ENCODE measurements around the gene NRL. TPM values are rescaled to one million over a fixed set of nuclear protein-coding genes. Genes with fewer than 3 reads are reported as not detected.

NRL gene
- total and polyA plus RNA-seq, 8 donors: 0.37 to 2.4 (median 1.4) TPM

GRCh38 chr14:24057867-24058259 lies 56.9 kb downstream of the NRL start:
- FAIRE-seq (no peak), ATAC-seq (peak in 2 of 4 donors; percentile 2), DNase-seq (peak in 3 of 6 donors; percentile 14 to 72 (median 56))
- WGBS, 2 donors: 46 to 77% methylated on average over 11 to 14 of the region's 14 CpGs
- Histone ChIP-seq H3K4me1 (peaks cover 8 to 13% (median 9%) of the 10 kb centered on the region in 3 donors), H3K4me3 (no peak overlapping the region), H3K9me3 (no peaks in the 10 kb centered on the region), H3K36me3 (no peaks in the 10 kb centered on the region), H3K27me3 (no peaks in the 10 kb centered on the region), H3K27ac (no peak overlapping the region)
- TF ChIP-seq, protein P1, sequence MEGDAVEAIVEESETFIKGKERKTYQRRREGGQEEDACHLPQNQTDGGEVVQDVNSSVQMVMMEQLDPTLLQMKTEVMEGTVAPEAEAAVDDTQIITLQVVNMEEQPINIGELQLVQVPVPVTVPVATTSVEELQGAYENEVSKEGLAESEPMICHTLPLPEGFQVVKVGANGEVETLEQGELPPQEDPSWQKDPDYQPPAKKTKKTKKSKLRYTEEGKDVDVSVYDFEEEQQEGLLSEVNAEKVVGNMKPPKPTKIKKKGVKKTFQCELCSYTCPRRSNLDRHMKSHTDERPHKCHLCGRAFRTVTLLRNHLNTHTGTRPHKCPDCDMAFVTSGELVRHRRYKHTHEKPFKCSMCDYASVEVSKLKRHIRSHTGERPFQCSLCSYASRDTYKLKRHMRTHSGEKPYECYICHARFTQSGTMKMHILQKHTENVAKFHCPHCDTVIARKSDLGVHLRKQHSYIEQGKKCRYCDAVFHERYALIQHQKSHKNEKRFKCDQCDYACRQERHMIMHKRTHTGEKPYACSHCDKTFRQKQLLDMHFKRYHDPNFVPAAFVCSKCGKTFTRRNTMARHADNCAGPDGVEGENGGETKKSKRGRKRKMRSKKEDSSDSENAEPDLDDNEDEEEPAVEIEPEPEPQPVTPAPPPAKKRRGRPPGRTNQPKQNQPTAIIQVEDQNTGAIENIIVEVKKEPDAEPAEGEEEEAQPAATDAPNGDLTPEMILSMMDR (IDR thresholded peaks at IDR 0.05): no peak
- intact Hi-C loops (cut with DNase I): loop anchor here in 2 of 3 donors (5.0 kb wide), 1 partner anchor 34 kb away; the partner anchor contains the start of gene PCK2 (in 2 of the 2)

GRCh38 chr14:24057271-24057670 lies 57.5 kb downstream of the NRL start:
- H3K4me3 ChIP-seq: no peak overlapping the region
- ATAC-seq (no peak), FAIRE-seq (no peak), DNase-seq (no peak)
- no peaks in the 10 kb centered on the region for H3K36me3 ChIP-seq
- H3K27me3 ChIP-seq: no peaks in the 10 kb centered on the region
- H3K9me3 ChIP-seq: no peaks in the 10 kb centered on the region
- 81 to 88% methylated on average over 2 of the region's 2 CpGs for WGBS, 2 donors
- peaks cover 5 to 16% (median 9%) of the 10 kb centered on the region in 3 donors for H3K4me1 ChIP-seq
- intact Hi-C loops (cut with DNase I): loop anchor here in 2 of 3 donors (5.0 kb wide), 1 partner anchor 35 kb away; the partner anchor contains the start of gene PCK2 (in 2 of the 2)
- no peak overlapping the region for H3K27ac ChIP-seq
- TF ChIP-seq, protein P1 (IDR thresholded peaks at IDR 0.05): no peak

GRCh38 chr14:24056800-24057184 lies 58.0 kb downstream of the NRL start:
- peaks cover under 1 to 15% (median 4%) of the 10 kb centered on the region in 3 donors for H3K4me1 ChIP-seq
- H3K36me3 ChIP-seq: no peaks in the 10 kb centered on the region
- H3K27ac ChIP-seq: no peak overlapping the region
- no peaks in the 10 kb centered on the region for H3K9me3 ChIP-seq
- TF ChIP-seq, protein P1 (IDR thresholded peaks at IDR 0.05): no peak
- 70 to 74% methylated on average over 6 to 8 of the region's 8 CpGs for WGBS, 2 donors
- intact Hi-C loops (cut with DNase I): loop anchor here in 2 of 3 donors (5.0 kb wide), 1 partner anchor 36 kb away; the partner anchor contains the start of gene PCK2 (in 2 of the 2)
- H3K27me3 ChIP-seq: no peaks in the 10 kb centered on the region
- DNase-seq (peak in 1 of 6 donors; percentile 67), FAIRE-seq (no peak), ATAC-seq (no peak)
- H3K4me3 ChIP-seq: no peak overlapping the region

- H3K4me1 ChIP-seq: peaks cover 0 to 9% (median 0%) of the 10 kb centered on the region in 3 donors
- no peaks in the 10 kb centered on the region for H3K9me3 ChIP-seq
- ATAC-seq (no peak), FAIRE-seq (no peak), DNase-seq (peak in 2 of 6 donors; percentile 10 to 54)
- H3K27me3 ChIP-seq: no peaks in the 10 kb centered on the region
- WGBS, 2 donors: 80 to 87% methylated on average over 9 to 10 of the region's 10 CpGs
- no peaks in the 10 kb centered on the region for H3K36me3 ChIP-seq
- TF ChIP-seq, protein P1 (IDR thresholded peaks at IDR 0.05): no peak
- H3K4me3 ChIP-seq: no peak overlapping the region
- no peak overlapping the region for H3K27ac ChIP-seq
- intact Hi-C loops (cut with DNase I): loop anchor here in 2 of 3 donors (5.0 kb wide), 1 partner anchor 36 kb away; the partner anchor contains the start of gene PCK2 (in 2 of the 2)
Measured at GRCh38 chr14:24055971-24056799, 58.6 kb downstream of the NRL start.

Measured in pancreas (tissue), 10 donors.